ENCODE measurements around the gene ENPP5.

GRCh38 chr6:46184114-46184513, 13.3 kb upstream of the ENPP5 start:
- TF ChIP-seq EZH2 (IDR thresholded peaks at IDR 0.05; ENCODE audit: low read length) (no peak), CTCF (optimal IDR thresholded peaks at IDR 0.05 in 1 of 3, IDR thresholded peaks at IDR 0.05 in 1 of 3, conservative IDR thresholded peaks at IDR 0.05 in 1 of 3; ENCODE audit: extremely low read depth in 1 of 3, insufficient read depth in 2 of 3, low read length in 3 of 3) (no peak)
